ENCODE measurements around the gene JADE2. TPM values are rescaled to one million over a fixed set of nuclear protein-coding genes. Genes with fewer than 3 reads are reported as not detected.
A peak's percentile ranks its signal among the peaks of the same experiment; 100 is the strongest.
"Not testable (repeated sequence)": the region's sequence is repeated elsewhere in the genome, so short reads cannot be mapped to it uniquely, and the experiment has no call there.

Gene JADE2
- total and polyA plus RNA-seq, 2 donors = 11.8 to 14.1 TPM

DNA sequence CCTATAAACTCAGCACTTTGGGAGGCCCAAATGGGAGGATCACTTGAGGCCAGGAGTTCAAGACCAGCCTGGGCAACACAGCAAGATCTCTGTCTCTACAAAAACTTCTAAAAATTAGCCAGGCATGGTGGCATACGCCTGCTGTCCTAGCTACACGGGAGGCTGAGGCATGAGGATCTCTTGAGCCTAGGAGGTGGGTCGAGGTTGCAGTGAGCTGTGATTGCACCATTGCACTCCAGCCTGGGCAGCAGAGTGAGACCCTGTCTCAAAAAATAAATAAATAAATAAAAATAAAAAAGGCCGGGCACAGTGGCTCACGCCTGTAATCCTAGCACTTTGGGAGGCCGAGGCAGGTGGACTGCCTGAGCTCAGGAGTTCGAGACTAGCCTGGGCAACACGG lies 8.5 kb upstream of the JADE2 start:
- not testable (repeated sequence) for H3K4me3 ChIP-seq (ENCODE audit: low read length in 2 of 2); H3K27ac ChIP-seq (ENCODE audit: low read depth in 1 of 2, low read length in 1 of 2); H3K27me3 ChIP-seq (ENCODE audit: control insufficient read depth in 2 of 2, insufficient read depth in 1 of 2, low read length in 1 of 2); H3K9me3 ChIP-seq (ENCODE audit: control insufficient read depth in 2 of 2, insufficient read depth in 1 of 2, low read length in 1 of 2); H3K36me3 ChIP-seq (ENCODE audit: control insufficient read depth in 2 of 2, insufficient read depth in 2 of 2, low read length in 1 of 2); H3K4me1 ChIP-seq (ENCODE audit: control insufficient read depth in 2 of 2, insufficient read depth in 2 of 2, low read length in 2 of 2); DNase-seq (ENCODE audit: low read depth in 6 of 9, low spot score in 9 of 9)
- WGBS = 99% methylated on average over 8 of the region's 8 CpGs

DNA sequence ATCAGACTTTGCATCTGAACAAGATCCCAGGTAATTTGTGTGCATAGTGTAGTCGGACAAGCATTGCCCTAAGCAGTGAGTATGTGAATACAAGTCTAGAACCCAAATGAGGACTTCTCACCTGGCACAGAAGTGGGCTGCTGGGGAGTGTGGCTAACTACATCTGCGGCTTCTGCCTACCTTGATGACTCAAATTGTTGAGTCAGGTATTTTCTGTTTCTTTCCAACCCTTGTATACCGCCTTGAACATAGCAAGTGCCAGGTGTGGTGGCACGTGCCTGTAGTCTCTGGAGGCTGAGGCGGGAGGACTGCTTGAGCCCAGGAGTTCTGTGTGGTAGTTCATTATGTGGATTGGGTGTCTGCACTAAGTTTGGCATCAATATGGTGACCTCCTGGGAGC lies 7.9 kb upstream of the JADE2 start:
- no peaks in the 10 kb centered on the region for H3K4me1 ChIP-seq (ENCODE audit: control insufficient read depth in 2 of 2, insufficient read depth in 2 of 2, low read length in 2 of 2)
- no peak overlapping the region for H3K4me3 ChIP-seq (ENCODE audit: low read length in 2 of 2)
- no peak overlapping the region for H3K27ac ChIP-seq (ENCODE audit: low read depth in 1 of 2, low read length in 1 of 2)
- no peaks in the 10 kb centered on the region for H3K36me3 ChIP-seq (ENCODE audit: control insufficient read depth in 2 of 2, insufficient read depth in 2 of 2, low read length in 1 of 2)
- 98% methylated on average over 5 of the region's 5 CpGs for WGBS
- no peak for DNase-seq (ENCODE audit: low read depth in 6 of 9, low spot score in 9 of 9)
- H3K27me3 ChIP-seq (ENCODE audit: control insufficient read depth in 2 of 2, insufficient read depth in 1 of 2, low read length in 1 of 2) = no peaks in the 10 kb centered on the region
- no peaks in the 10 kb centered on the region for H3K9me3 ChIP-seq (ENCODE audit: control insufficient read depth in 2 of 2, insufficient read depth in 1 of 2, low read length in 1 of 2)

DNA sequence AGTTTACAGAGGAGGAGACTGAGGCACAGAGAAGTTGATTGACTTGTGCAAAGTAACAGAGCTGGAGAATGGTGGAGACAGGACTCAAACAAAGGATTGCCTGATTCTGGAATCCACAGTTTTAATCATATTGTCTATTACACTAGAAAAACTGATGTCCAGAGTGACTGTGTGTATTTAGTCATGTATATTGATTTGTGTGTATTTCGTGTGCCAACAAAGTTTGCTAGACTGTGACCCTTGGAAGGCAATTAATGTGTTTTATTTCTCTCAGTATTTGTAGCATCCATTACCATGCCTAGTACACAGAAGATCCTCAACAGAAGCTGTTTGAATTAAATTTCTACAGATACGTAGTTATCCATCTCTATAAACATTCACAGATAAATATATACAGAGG lies 5.5 kb upstream of the JADE2 start:
- no peaks in the 10 kb centered on the region for H3K36me3 ChIP-seq (ENCODE audit: control insufficient read depth in 2 of 2, insufficient read depth in 2 of 2, low read length in 1 of 2)
- H3K4me1 ChIP-seq (ENCODE audit: control insufficient read depth in 2 of 2, insufficient read depth in 2 of 2, low read length in 2 of 2) = peaks cover 3 to 15% of the 10 kb centered on the region in 2 donors
- WGBS = 95% methylated on average over 2 of the region's 2 CpGs
- no peak overlapping the region for H3K27ac ChIP-seq (ENCODE audit: low read depth in 1 of 2, low read length in 1 of 2)
- no peak for DNase-seq (ENCODE audit: low read depth in 6 of 9, low spot score in 9 of 9)
- H3K27me3 ChIP-seq (ENCODE audit: control insufficient read depth in 2 of 2, insufficient read depth in 1 of 2, low read length in 1 of 2) = peaks cover 0 to 2% of the 10 kb centered on the region in 2 donors
- H3K9me3 ChIP-seq (ENCODE audit: control insufficient read depth in 2 of 2, insufficient read depth in 1 of 2, low read length in 1 of 2) = no peaks in the 10 kb centered on the region
- H3K4me3 ChIP-seq (ENCODE audit: low read length in 2 of 2) = no peak overlapping the region

DNA sequence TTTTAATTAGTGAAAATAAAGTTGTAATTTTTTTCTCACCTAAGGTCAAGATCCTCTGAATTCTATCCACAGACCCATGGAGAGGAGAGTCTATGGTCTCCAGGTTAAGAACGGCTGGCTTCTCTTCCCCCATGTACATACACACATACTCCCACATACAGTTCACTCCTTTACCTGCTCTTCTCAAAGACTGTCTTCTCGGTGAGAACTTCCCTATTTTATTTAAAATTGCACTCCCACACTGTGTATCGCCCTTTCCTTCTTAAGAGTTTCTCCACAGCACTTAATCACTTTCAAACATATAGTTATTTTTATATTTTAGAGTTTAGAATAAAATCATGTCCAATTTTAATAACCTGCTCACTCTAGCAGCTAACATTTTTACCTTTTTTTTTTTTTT lies 3.6 kb upstream of the JADE2 start:
- WGBS = 39% methylated on average over 3 of the region's 3 CpGs
- DNase-seq (ENCODE audit: low read depth in 6 of 9, low spot score in 9 of 9) = no peak
- Histone ChIP-seq H3K27me3 (ENCODE audit: control insufficient read depth in 2 of 2, insufficient read depth in 1 of 2, low read length in 1 of 2) (peaks cover 0 to 2% of the 10 kb centered on the region in 2 donors), H3K36me3 (ENCODE audit: control insufficient read depth in 2 of 2, insufficient read depth in 2 of 2, low read length in 1 of 2) (no peaks in the 10 kb centered on the region), H3K9me3 (ENCODE audit: control insufficient read depth in 2 of 2, insufficient read depth in 1 of 2, low read length in 1 of 2) (peaks cover 0 to 4% of the 10 kb centered on the region in 2 donors), H3K4me3 (ENCODE audit: low read length in 2 of 2) (no peak overlapping the region), H3K27ac (ENCODE audit: low read depth in 1 of 2, low read length in 1 of 2) (no peak overlapping the region), H3K4me1 (ENCODE audit: control insufficient read depth in 2 of 2, insufficient read depth in 2 of 2, low read length in 2 of 2) (peaks cover 3 to 16% of the 10 kb centered on the region in 2 donors)

DNA sequence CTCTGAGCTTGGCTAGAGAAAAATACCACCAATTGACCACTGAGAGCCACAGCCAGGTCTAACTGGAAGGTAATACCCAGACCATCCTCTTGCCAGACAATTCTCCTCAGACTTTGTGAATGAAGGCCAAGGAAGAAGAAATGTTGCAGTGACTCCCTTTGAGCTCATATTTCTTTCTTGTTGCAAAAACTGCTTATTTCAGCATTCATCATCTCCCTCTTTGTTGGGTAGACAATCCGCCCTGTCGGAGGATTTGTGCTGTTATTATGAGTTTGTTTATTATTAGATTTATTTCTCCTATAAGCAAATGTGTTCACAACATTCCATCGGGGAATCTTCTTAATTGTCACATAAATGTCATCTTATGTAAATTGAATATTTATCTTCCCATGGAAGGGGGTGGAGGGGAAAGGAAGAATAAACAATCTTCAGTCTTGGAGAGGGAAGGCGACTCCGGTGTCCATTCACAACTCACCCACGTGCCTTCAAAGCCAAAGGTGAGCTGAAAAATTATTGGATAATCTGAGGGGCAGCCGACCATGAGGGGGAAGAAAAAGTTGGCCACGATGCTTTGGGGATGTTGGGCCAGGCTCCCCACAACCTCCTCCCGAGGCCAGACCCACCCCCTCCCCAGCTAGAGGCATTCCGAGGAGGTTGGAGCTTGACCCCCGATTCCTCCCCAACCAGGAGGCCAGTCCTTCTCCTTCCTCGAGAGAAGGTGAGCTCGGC lies 1.8 kb upstream of the JADE2 start:
- H3K4me3 ChIP-seq (ENCODE audit: low read length in 2 of 2) = peak overlapping the region; percentile 70 to 89
- DNase-seq (ENCODE audit: low read depth in 6 of 9, low spot score in 9 of 9) = no peak
- WGBS = 38% methylated on average over 13 of the region's 13 CpGs
- H3K27ac ChIP-seq (ENCODE audit: low read depth in 1 of 2, low read length in 1 of 2) = peak overlapping the region; percentile 93 to 100
- H3K27me3 ChIP-seq (ENCODE audit: control insufficient read depth in 2 of 2, insufficient read depth in 1 of 2, low read length in 1 of 2) = peaks cover 0 to 2% of the 10 kb centered on the region in 2 donors
- peaks cover 0 to 8% of the 10 kb centered on the region in 2 donors for H3K9me3 ChIP-seq (ENCODE audit: control insufficient read depth in 2 of 2, insufficient read depth in 1 of 2, low read length in 1 of 2)
- H3K4me1 ChIP-seq (ENCODE audit: control insufficient read depth in 2 of 2, insufficient read depth in 2 of 2, low read length in 2 of 2) = peaks cover 7 to 33% of the 10 kb centered on the region in 2 donors
- no peaks in the 10 kb centered on the region for H3K36me3 ChIP-seq (ENCODE audit: control insufficient read depth in 2 of 2, insufficient read depth in 2 of 2, low read length in 1 of 2)

DNA sequence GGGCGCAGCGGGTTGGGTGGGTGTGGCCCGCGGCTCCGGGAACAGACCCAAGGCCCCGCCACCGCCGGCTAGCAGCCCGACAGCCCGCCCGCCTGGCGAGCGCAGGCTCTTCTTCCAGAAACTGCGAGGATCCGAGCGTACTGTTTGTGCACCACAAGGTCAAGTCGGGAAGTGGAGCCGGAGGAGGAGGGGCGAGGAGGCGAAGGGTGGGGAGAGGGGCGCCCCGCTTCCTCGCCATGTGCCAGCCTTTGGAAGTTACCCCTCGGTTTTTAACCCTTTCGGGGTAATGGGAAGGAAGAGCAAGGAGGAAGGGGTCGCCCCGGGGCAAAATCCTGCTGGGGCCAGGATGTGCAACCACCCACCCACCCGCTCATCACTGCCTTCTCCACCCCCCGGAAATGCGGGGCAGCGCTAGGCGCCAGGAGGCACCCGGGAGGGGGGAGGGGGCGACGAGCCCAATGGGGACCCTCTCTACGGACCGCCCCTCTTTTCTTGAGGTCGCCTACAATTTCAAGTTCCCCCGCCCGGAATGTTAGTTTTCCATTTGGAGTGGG lies 1.1 kb upstream of the JADE2 start:
- Histone ChIP-seq H3K27ac (ENCODE audit: low read depth in 1 of 2, low read length in 1 of 2) (peak overlapping the region; percentile 93 to 100), H3K4me1 (ENCODE audit: control insufficient read depth in 2 of 2, insufficient read depth in 2 of 2, low read length in 2 of 2) (peaks cover 7 to 33% of the 10 kb centered on the region in 2 donors), H3K27me3 (ENCODE audit: control insufficient read depth in 2 of 2, insufficient read depth in 1 of 2, low read length in 1 of 2) (peaks cover 0 to 2% of the 10 kb centered on the region in 2 donors), H3K36me3 (ENCODE audit: control insufficient read depth in 2 of 2, insufficient read depth in 2 of 2, low read length in 1 of 2) (no peaks in the 10 kb centered on the region), H3K4me3 (ENCODE audit: low read length in 2 of 2) (peak overlapping the region; percentile 70 to 89), H3K9me3 (ENCODE audit: control insufficient read depth in 2 of 2, insufficient read depth in 1 of 2, low read length in 1 of 2) (peaks cover 0 to 8% of the 10 kb centered on the region in 2 donors)
- peak in 4 of 9 donors; percentile 62 to 86 (median 74) for DNase-seq (ENCODE audit: low read depth in 6 of 9, low spot score in 9 of 9)
- WGBS = 1% methylated on average over 40 of the region's 40 CpGs

DNA sequence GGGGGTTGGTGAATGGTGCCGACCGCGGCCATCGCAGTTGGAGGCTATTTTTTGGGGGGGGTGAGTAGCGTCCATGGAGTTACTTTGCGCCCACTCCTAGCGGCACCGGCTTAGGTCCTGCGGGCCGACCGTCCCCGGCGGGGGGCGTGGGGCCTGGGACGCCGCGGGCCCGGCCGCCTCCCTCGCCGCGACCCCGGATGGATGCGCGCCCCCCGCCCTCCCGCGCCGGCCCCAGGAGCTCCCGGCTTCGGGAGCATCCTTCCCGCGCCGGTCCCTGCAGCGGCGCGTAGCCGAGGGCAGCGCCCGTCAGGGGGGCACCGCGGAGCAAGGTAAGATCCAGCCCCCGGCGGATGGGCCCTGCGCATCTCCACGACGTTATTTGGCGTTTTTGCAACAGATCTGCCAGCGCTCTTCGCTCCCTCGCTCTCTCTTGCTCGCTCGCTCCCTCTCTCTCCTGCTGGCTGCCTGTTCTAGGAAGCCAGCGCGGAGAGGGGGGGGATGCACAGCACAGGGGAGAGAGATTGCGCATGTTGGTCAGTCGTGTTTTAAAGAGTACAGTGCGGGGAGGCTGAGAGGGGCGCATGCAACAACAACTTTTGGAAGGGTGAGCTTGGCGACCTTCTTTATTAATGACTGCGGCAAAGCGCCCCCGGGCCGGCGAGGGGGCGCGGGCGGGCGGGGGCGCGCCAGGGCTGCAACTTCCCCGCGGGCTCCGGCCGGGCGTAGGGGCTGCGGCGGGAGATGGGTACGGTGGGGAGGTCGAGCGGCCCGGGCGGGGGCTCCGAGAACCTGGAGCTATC lies 413 bp downstream of the JADE2 start:
- Histone ChIP-seq H3K27me3 (ENCODE audit: control insufficient read depth in 2 of 2, insufficient read depth in 1 of 2, low read length in 1 of 2) (peaks cover 0 to 2% of the 10 kb centered on the region in 2 donors), H3K4me1 (ENCODE audit: control insufficient read depth in 2 of 2, insufficient read depth in 2 of 2, low read length in 2 of 2) (peaks cover 7 to 33% of the 10 kb centered on the region in 2 donors), H3K4me3 (ENCODE audit: low read length in 2 of 2) (peak overlapping the region; percentile 70 to 89), H3K9me3 (ENCODE audit: control insufficient read depth in 2 of 2, insufficient read depth in 1 of 2, low read length in 1 of 2) (peaks cover 0 to 8% of the 10 kb centered on the region in 2 donors), H3K27ac (ENCODE audit: low read depth in 1 of 2, low read length in 1 of 2) (peak overlapping the region; percentile 86 to 100), H3K36me3 (ENCODE audit: control insufficient read depth in 2 of 2, insufficient read depth in 2 of 2, low read length in 1 of 2) (no peaks in the 10 kb centered on the region)
- peak in 6 of 9 donors; percentile 37 to 83 (median 62) for DNase-seq (ENCODE audit: low read depth in 6 of 9, low spot score in 9 of 9)
- under 1% methylated on average over 84 of the region's 84 CpGs for WGBS

DNA sequence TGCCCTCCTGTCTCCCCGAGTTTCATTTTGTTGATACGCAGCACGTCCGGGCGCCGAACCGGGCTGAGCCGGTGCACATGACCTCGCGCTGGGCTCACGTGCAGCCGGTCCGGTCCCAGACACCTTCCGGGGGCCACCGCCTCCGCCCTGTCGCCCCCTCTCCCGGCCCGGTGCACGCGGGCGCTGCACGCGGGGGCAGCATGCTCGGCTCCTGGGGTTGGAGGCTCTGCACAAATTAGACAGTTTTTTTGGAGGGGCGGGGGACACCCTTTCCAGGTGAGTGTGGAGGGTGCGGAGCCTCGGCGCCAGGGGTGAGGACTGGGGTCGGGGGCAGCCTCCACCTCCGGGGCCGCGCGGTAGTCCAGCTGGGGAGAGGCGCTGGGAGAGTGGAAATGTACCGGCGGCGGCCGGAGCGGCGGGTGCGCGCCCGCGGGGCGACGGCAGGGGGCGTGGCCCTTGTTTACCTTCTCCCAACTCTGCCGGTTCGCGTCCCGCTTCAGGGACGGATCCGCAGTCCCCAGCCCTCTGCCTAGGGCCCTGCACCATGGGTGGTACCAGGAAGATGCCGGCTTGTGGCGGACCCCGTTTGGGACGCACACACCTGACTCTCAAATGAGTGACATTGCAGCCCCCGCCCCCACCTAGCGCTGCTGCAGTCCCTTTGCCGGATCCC lies 1.1 kb downstream of the JADE2 start:
- peak overlapping the region; percentile 70 to 89 for H3K4me3 ChIP-seq (ENCODE audit: low read length in 2 of 2)
- H3K27ac ChIP-seq (ENCODE audit: low read depth in 1 of 2, low read length in 1 of 2) = peak overlapping the region; percentile 86 to 100
- WGBS = under 1% methylated on average over 61 of the region's 61 CpGs
- DNase-seq (ENCODE audit: low read depth in 6 of 9, low spot score in 9 of 9) = peak in 5 of 9 donors; percentile 38 to 76 (median 60)
- H3K36me3 ChIP-seq (ENCODE audit: control insufficient read depth in 2 of 2, insufficient read depth in 2 of 2, low read length in 1 of 2) = no peaks in the 10 kb centered on the region
- peaks cover 0 to 8% of the 10 kb centered on the region in 2 donors for H3K9me3 ChIP-seq (ENCODE audit: control insufficient read depth in 2 of 2, insufficient read depth in 1 of 2, low read length in 1 of 2)
- peaks cover 7 to 33% of the 10 kb centered on the region in 2 donors for H3K4me1 ChIP-seq (ENCODE audit: control insufficient read depth in 2 of 2, insufficient read depth in 2 of 2, low read length in 2 of 2)
- H3K27me3 ChIP-seq (ENCODE audit: control insufficient read depth in 2 of 2, insufficient read depth in 1 of 2, low read length in 1 of 2) = peaks cover 0 to 2% of the 10 kb centered on the region in 2 donors
